OCI-M2 (cell line): ENCODE measurements around the gene EFCAB13.

Source experiments
- DNase-seq: peaks from one replicate; lab custom pipeline; 2025; ENCODE audit not compliant: unreplicated experiment; lab: John Stamatoyannopoulos, UW

Gene EFCAB13, protein sequence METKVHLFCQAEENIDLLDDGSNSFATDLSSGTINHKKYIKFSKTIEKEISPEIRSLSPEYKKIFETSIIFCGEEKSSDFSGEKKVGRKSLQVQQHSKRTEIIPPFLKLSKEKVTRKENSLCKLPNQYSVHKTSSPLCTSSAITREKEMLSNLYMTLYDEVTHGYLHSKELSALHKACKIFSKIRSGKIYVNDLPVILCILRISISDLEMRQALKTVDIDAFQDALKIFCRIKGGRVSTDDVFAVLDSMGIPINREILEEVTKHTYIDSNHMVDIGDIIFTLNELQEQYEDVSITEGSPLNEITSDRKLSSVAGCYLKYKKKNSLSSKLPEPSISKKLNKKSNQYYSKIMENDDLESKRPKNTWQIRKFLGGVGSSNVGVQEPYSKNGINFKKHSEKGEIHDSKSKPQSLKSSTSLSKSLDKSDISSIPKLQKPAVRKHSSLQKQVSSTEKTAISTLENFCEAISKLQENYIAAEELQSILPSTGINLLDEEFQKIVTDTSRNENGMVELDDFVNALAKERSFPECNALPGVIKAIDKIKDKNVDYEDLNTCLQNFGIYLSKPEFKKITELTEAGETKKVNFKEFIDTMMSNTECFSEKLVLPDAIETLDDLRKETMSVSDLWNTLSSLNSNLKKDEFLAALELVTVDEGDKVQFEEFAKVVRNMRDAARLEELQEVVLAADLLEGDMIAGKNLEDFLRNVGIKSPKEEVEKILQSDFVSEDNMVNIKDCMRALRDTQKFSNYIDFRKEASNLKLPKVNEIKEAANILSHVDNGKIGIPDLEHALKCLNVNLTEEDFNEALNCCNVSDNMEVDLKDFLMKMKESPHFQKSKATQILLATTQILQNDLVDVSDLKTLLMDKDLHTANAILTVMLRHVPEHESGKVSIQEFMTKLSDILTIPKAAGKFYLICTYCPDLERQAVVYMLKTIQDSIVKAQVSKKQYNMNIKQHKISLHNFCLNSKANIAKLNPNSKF

DNA sequence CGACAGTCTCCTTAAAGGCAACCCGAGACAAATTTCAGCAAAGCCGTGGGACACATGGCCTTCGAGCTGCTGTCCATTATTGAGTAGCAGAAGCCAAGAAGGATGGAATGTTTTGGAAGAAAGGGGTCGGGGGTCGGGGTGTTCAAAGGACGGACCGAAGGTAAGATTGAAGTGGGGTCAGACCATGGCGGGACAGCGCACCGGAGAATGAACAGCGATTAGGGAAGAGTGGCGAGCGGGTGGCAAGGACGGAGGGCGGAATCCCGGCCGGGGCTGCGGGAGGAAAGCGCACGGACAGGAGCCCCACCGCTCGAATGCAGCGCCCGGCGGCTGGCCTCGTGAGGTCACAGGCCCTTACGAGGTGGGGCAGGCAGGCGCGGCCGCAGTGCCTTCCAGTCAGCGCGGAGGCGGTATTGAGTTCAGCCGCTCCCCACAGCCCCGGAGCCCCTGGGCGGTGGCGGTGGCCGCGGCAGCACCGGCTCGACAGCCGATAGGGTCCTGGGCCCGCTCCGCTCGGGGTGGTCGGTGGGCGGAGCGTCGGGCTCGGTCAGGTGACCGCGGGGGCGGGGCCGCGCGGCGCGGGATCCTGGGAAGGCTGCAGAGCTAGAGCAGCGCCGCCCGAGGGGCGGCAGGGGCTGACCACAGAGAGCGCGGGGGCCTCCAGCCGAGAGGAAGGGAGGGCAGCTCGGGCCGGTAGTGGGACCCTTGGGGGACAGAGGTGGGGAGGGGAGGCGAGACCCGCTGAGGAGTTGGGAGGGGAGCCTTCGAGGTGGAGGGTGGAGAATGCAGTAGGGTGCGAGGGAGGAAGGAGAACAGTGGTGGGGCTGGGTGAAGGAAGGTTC, at the start of gene EFCAB13:
EFCAB13 (plus strand) TSS at position 574 of the 842 bp plus-strand sequence. CDS start 4,399 bp downstream, outside the sequence.
- peak; percentile 73 for DNase-seq

DNA sequence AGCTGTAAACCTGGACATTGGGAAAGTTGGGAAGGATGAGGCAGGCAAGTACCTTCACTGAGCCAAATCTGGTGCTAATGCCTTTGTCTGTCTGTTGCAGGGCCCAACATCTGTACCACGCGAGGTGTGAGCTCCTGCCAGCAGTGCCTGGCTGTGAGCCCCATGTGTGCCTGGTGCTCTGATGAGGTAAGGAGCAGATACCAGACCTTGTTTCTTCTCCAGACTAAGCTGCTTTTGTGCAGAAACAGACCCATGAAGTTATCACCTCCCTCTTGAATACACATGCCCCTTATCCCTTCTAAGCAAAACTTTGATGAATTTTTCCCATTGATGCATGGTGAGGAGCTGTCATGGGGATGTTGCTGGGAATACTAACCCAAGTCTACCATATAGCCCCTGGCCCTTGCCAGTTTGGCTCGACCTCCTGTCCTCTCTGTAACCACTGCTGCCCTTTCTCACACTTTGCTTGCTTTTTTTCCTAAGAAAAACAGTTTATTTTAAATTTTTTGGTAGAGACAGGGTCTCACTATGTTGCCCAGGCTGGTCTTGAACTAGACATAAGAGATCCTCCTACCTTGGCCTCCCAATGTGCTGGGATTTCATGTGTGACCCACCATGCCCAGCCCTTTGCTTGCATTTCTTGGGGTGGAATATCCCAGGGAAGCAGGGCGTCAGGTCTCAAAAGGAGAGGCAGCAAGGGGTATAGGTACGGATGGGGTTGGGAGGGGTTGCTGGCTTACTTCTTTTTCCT, 49.3 kb upstream of the EFCAB13 start:
- no peak for DNase-seq

DNA sequence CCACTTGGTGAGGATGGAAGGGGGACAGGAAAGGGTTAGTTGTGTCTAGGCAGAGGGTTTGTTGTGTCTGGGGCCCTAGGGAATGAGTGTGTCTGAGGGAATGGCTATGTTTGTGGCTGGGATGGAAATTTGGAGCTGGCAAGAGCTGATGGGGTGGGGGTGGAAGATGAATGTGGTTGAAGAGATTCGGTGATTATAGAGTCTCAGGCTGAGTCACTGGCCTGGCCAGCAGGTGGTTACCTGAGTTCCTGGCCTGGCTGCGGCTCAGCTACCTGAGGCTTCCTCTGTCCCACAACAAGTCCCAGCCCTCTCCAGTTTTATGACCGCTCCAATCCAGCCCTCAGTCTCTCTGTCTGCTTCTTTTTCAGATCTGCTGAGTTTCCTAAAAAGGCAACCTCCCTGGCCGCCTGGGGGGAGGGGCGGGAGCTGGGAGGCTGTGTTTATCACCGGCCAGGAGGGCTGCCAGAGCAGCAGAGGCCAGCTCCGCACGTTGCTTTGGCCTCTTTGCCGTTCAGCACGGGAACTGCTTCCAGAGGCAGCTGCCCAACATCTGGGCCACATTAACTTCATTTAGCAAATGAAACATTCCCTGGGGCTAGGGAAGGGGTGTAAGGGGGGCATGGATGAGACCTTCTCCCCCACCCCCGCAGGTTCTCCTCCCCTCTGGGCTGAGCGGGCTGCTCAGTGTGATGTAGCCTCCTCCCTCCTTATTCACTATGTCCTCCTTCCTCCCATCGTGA, 48.3 kb upstream of the EFCAB13 start:
- no peak for DNase-seq

DNA sequence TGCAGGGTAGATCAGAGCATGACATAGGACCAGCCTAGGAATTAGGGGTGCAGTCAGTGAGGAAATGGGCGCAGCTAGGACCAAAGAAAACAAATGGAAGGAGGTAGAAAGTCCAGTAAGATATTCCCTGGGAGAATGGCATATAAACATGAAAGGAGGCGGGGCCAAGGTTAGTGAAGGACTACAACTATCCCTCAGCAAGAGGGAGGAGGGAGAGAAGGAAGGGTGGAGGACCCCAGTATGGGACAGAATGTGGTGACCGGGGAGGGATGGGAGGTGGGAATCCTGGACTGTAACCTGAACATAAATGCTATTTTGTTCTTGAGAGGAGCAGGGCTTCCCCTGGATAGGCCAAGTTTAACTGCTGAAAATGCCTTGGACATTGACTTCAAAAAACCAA, 47.3 kb upstream of the EFCAB13 start:
- DNase-seq: no peak

DNA sequence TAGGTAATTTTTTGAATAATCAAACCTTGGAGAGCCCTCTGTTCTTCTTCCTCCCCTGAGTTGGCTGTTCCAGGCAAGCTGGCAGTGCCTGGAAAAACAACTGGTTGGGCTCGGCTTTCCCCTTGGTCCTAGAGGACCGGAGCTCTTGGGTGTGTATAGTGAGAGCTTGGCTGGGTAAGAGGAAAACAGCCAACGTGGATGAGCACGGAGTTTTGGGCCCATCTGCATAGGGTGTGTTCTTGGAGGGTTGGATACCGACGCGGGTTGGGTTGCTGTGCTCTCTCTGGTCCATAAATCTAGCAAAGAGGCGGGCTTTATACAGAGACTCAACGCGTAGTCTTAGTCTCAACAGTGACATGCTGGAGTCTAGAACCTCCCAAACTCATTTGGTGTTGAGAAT, 46.9 kb upstream of the EFCAB13 start:
- no peak for DNase-seq

DNA sequence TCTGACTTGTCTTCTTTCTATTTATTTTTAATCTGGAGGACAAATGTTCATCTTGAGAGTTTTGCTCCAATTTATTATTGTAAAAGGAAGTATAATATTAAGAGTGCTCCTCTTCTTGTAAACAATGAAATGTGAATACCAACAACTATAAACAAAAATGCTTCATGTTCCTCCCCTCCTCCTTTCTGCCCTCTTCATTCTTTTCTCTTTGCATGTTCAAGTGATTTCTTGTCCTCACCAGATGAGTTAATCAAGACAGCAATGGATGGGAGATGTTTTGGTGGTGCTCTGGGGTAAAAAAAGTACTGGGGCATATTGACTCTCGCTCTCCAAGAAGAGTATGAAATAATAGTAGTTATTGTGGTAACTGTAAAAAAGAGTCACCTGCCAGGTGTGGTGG, 45.8 kb upstream of the EFCAB13 start:
- DNase-seq: no peak

DNA sequence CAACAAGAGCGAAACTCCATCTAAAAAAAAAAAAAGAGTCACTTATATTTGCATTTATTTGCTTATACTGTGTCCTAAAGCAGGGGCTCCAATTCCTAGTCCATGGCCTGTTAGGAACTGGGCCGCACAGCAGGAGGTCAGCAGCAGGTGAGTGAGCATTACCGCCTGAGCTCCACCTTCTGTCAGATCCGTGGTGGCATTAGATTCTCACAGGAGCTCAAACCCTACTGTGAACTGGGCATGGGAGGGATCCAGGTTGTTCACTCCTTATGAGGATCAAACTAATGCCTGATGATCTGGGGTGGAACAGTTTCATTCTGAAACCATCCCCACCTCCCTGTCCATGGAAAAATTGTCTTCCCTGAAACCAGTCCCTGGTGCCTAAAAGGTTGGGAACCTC, 45.2 kb upstream of the EFCAB13 start:
- no peak for DNase-seq

DNA sequence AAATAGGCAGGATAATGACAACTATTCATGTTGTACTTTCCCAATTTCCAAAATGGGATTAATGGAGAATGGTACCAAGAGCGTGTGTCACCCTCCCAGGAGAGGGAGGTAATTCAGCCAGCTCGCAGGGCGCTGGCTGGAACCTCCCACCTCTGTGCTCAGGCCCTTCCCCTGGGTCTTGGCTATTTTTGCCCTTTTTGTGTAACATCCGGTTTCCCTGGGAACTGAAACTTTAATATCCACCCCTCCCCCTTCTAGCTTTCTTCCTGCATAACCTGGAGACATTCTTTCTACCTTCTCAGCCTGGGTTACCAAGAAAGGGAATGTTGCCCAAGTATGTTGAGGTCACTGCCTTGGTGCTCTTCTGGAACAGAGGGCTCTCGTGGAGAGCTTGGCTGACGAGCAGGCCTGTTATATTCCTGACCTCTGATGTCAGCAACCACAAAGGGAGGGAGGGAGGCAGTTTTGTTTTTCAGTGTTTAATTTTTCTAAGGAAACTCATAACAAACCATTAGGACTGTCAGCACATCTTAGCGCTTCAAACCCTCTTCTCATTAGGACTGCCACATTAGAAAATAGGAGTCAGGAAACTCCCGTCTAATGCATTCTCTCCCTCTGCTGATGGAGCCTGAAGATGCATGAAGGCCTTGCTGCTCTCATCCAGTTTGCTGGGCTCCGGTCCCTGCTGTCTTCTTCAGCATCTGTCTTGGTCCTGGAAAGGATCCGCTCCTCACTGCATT, 44.5 kb upstream of the EFCAB13 start:
- DNase-seq: no peak

DNA sequence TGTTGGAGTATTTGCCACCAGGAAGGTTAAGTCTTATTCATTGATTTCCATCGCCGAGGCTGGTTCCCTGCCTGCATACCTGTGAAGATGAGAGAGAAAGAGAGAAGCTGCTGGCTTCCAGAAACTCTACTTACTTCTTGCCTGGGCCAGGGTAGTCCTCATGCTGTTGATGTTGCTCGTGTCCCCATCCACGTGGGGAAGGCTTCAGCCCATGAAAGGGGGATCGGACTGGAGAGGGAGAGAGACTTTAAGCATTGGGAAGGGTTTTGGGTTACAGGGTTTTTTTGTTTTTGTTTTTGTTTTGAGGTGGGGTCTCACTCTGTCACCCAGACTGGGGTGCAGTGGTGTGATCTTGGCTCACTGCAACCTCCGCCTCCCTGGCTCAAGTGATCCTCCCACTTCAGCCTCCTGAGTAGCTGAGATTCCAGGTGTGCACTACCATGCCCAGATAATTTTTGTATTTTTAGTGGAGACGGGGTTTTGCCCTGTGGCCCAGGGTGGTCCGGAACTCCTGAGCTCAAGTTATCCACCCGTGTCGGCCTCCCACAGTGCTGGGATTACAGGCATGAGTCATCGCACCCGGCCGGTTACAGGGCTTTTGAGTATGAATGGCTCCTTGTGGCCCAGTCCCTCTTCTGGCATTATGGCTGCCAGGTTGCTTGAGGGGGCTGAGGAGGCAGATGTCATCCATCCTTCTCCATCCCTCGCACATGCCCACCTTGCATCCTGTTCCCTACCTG, 43.5 kb upstream of the EFCAB13 start:
- DNase-seq: no peak

DNA sequence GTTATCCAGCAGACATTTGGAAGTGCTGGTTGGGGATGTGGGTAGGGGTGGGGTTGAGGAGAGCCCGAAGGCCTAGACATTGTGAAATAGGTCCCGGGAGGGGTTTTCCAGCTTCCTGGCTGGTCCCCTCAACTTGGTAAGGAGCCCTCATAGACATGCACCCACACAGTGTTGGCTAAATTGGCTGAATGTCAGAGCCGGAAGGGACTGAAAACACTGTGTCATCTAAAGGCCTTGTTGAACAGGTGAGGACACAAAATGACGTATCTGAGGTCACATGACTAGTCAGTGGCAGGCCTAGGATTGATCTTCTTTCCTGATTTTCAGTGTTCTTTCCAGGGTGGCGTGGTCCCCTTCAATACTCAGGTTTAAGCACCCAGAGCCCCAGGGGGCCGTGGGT, 42.5 kb upstream of the EFCAB13 start:
- DNase-seq: no peak

DNA sequence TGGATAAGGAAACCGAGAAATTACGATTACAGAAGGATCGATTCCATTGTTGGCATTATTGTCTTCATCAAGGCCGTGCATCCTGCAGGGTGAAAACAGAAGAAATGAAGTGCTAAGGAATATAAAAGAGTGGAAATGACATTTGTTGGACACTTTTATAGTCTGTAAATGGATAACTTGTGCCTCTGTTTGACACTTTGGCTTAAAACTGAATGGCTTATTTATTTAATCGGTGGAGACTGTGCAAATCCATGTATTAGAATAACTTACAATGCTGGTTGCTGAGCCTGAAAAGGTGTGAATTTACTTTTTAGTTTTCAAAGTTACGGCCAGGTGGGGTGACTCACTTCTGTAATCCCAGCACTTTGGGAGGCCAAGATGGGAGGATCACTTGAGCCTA, 38.8 kb upstream of the EFCAB13 start:
- DNase-seq: no peak

DNA sequence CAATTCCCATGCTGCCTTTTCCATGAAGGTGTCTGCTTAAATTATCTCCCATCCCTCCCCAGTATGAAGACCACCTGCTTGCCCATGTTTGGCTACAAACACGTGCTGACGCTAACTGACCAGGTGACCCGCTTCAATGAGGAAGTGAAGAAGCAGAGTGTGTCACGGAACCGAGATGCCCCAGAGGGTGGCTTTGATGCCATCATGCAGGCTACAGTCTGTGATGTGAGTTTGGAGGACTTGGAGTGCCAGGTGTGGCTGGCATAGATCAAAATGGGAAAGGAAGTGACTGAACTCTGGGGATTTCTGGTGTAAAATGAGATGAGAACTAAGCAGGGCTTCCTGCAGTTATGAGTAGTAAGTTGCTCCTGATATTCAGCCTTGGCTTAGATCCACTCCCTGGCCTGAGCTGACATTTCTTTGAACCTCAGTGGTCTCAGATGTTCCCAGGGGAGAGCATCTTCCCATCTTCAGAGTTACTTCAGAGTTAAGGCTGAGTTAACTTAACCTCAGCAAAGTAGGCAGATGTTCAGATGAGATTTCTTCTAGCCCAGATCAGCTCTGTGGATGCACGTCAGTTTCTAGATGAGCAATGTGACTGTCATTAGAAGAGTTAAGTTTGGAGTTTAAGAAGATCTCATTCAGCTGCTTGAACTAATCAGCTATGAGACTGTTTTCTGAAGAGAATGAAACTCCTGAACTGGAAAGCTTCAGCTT, 37.4 kb upstream of the EFCAB13 start:
- no peak for DNase-seq

DNA sequence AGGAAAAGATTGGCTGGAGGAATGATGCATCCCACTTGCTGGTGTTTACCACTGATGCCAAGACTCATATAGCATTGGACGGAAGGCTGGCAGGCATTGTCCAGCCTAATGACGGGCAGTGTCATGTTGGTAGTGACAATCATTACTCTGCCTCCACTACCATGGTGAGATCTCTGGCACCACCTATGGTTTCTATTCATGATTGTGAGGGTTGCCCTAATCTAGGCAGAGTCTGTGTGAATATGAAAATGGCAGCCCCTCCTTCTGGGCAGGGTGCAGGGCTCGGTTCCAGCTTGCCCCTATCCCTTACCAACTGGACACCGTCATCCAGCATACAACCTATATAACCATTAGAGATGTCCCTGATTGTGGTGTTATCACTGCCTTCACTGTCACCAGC, 36.7 kb upstream of the EFCAB13 start:
- DNase-seq: no peak

DNA sequence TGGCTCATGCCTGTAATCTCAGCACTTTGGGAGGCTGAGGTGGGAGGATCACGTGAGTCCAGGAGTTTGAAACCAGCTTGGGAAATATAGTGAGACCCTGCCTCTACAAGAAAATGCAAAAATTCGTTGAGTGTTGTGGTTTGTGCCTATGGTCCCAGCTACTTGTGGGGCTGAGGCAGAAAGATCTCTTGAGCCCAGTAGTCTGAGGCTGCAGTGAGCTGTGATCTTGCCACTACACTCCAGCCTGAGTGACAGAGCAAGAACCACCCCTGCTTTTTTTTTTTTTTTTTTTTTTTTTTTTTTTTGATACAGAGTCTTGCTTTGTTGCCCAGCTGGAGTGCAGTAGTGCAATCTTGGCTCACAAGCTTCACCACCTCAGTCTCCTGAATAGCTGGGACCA, 36.1 kb upstream of the EFCAB13 start:
- DNase-seq: no peak

DNA sequence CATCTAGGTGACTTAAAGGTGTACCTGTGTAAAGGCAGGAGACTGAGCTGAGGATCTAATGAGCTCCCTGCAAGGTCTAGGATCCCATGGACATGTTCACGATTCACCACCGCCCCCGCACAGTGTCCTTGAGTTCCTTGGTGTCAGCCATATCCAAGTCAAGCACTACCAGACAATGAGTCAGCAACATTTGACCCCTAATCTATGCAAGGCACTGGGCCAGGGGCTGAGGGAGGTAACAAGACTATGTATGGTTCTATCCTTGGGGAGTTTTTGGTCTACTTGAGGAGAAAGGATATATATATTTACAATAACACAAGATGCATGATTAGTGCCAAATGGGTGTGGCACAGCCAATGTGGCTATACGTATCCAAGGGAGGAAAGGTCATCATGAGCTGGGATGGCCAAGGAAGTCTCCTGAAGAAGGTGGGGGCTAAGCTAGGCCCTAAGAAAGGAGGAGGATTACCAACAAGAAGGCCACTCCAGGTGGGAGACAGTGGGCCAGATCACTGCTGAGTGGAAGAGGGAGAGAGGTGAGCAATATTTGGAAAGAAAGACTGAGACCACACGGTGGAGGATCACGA, 35.1 kb upstream of the EFCAB13 start:
- peak; percentile 58 for DNase-seq

DNA sequence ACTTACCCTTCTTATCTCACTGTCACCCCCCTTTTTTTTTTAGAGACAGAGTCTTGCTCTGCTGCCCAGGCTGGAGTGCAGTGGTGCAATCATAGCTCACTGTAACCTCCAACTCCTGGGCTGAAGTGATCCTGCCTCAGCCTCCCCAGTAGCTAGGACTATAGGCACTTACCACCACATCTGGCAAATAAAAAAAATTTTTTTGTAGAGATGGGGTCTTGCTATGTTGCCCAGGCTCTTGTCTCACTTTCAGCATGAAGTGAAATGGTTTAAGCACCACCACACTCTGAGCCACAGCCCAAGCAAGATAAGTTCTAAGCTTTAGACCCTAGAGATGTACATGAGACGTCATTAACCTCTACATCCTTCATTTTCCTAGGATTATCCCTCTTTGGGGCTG, 34.5 kb upstream of the EFCAB13 start:
- no peak for DNase-seq

DNA sequence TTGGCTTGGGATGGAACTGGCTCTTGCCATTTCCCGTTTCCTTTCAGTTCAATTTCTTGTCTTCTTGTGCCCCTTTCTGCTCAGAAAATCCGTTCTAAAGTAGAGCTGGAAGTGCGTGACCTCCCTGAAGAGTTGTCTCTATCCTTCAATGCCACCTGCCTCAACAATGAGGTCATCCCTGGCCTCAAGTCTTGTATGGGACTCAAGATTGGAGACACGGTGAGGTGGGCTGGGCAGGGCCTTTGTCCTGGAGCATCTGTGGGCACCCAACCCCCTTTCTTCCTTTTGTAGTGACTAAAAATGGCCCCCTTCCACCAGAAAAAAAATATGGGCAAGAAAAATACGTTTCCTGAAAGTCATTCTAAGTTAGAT, 32.9 kb upstream of the EFCAB13 start:
- DNase-seq: no peak
